ENCODE data around the gene COL1A1. TPM values are rescaled to one million over a fixed set of nuclear protein-coding genes. Genes with fewer than 3 reads are reported as not detected.

Gene COL1A1
- total RNA-seq, 1 experiment from 2014 or later = 104 TPM

DNA sequence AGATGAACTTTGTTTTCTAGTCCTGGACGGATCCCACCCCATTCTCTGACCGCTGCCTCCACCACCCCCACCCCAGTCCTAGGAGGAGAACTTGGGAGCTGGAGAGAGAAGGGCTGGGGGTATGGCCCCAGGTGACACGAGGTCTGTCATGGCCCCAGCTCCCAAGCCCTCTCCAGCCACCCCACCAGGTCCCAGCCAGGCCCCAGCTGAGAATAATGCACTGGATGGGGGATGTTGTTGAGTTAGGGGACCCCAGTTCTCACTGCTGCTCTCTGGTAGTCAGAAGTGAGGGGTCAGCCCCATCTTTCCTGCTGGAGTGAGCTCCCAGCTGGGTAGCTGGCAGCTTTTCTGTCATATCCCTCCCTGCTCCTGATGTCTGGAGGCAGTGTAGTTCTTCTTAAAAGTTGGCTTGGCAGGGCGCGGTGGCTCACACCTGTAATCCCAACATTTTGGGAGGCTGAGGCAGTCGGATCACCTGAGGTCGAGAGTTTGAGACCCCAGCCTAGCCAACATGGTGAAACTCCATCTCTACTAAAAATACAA, 4.6 kb upstream of the COL1A1 start:
- Histone ChIP-seq H3K9ac (ENCODE audit: extremely low read depth, insufficient read length, low read length) (no peak overlapping the region), H3K18ac (ENCODE audit: insufficient read length, low read depth, low read length) (no peak overlapping the region), H2BK20ac (ENCODE audit: low read depth, low read length, poor library complexity, severe bottlenecking) (no peak overlapping the region), H3K4me2 (ENCODE audit: insufficient read depth, insufficient read length, low read length) (no peak overlapping the region), H3K79me1 (ENCODE audit: insufficient read depth, low read depth, low read length, poor library complexity, severe bottlenecking) (no peaks in the 10 kb centered on the region), H3T11ph (ENCODE audit: low read length) (no peak overlapping the region), H3K14ac (ENCODE audit: insufficient read depth, low read length) (no peak overlapping the region), H3K23me2 (ENCODE audit: insufficient read length, low read depth, low read length, poor library complexity, severe bottlenecking) (peaks cover 8% of the 10 kb centered on the region), H2BK15ac (ENCODE audit: low read depth, low read length) (no peak overlapping the region), H3K4ac (ENCODE audit: low read depth, low read length) (no peak overlapping the region), H3K27me3 (ENCODE audit: insufficient read depth, low read length) (peaks cover 6% of the 10 kb centered on the region; the same call in 1 of the 2 replicates), H2BK12ac (ENCODE audit: insufficient read length, low read depth, low read length) (no peak overlapping the region), H3K4me1 (ENCODE audit: insufficient read depth, low read length) (peaks cover 18% of the 10 kb centered on the region), H3K27ac (ENCODE audit: insufficient read length, low read depth, low read length) (no peak overlapping the region), H2BK120ac (ENCODE audit: low read depth, low read length, poor library complexity, severe bottlenecking) (no peak overlapping the region), H3K79me2 (ENCODE audit: insufficient read depth, low read length) (no peaks in the 10 kb centered on the region), H3K56ac (ENCODE audit: insufficient read length, low read depth, low read length) (no peak overlapping the region), H4K8ac (replicated peaks; ENCODE audit: insufficient read length, low read depth, low read length) (no peak overlapping the region), H2AK5ac (ENCODE audit: insufficient read length, low read length) (no peak overlapping the region), H3K23ac (ENCODE audit: insufficient read length, low read depth, low read length) (no peak overlapping the region), H4K20me1 (ENCODE audit: control insufficient read depth, insufficient read depth, insufficient read length) (no peaks in the 10 kb centered on the region), H4K5ac (ENCODE audit: insufficient read length, low read depth, low read length) (no peak overlapping the region), H2AFZ (ENCODE audit: low read length) (no peak overlapping the region), H4K91ac (ENCODE audit: insufficient read length, low read depth, low read length) (no peak overlapping the region), H3K9me3 (ENCODE audit: control insufficient read depth, low read depth, low read length) (no peaks in the 10 kb centered on the region), H2BK5ac (ENCODE audit: insufficient read length, low read length) (no peak overlapping the region)
- TF ChIP-seq, protein P1, sequence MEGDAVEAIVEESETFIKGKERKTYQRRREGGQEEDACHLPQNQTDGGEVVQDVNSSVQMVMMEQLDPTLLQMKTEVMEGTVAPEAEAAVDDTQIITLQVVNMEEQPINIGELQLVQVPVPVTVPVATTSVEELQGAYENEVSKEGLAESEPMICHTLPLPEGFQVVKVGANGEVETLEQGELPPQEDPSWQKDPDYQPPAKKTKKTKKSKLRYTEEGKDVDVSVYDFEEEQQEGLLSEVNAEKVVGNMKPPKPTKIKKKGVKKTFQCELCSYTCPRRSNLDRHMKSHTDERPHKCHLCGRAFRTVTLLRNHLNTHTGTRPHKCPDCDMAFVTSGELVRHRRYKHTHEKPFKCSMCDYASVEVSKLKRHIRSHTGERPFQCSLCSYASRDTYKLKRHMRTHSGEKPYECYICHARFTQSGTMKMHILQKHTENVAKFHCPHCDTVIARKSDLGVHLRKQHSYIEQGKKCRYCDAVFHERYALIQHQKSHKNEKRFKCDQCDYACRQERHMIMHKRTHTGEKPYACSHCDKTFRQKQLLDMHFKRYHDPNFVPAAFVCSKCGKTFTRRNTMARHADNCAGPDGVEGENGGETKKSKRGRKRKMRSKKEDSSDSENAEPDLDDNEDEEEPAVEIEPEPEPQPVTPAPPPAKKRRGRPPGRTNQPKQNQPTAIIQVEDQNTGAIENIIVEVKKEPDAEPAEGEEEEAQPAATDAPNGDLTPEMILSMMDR (conservative IDR thresholded peaks at IDR 0.05) = no peak
- Mint-ChIP-seq H3K4me1 (peaks cover 60 to 85% of the 10 kb centered on the region in 2 experiments), H3K36me3 (ENCODE audit: insufficient read depth in 1 of 3, low read depth in 3 of 3) (no peaks in the 10 kb centered on the region; a peak in 1 of 7 replicates), H3K27me3 (ENCODE audit: low read depth) (peaks cover 61% of the 10 kb centered on the region), H3K4me3 (no peak overlapping the region), H3K9me3 (no peaks in the 10 kb centered on the region; a peak in 2 of 5 replicates), H3K27ac (peak overlapping the region in 1 of 3 experiments; percentile 78; a peak in 1 of 7 replicates)
- no CpG with 5 or more reads among the region's 7 CpGs for WGBS (ENCODE audit: extremely low coverage, insufficient read length, low lambda C conversion rate)
- DNase-seq = no peak

Measured in H9 (cell line).